Fibroblast of skin of scalp (primary cell): Measurements from ENCODE around the gene HOXA5.

Experiments
- DNase-seq: peaks from one replicate; pipeline ENCODE4 v3.0.0-alpha.2; 2013

Gene HOXA5

DNA sequence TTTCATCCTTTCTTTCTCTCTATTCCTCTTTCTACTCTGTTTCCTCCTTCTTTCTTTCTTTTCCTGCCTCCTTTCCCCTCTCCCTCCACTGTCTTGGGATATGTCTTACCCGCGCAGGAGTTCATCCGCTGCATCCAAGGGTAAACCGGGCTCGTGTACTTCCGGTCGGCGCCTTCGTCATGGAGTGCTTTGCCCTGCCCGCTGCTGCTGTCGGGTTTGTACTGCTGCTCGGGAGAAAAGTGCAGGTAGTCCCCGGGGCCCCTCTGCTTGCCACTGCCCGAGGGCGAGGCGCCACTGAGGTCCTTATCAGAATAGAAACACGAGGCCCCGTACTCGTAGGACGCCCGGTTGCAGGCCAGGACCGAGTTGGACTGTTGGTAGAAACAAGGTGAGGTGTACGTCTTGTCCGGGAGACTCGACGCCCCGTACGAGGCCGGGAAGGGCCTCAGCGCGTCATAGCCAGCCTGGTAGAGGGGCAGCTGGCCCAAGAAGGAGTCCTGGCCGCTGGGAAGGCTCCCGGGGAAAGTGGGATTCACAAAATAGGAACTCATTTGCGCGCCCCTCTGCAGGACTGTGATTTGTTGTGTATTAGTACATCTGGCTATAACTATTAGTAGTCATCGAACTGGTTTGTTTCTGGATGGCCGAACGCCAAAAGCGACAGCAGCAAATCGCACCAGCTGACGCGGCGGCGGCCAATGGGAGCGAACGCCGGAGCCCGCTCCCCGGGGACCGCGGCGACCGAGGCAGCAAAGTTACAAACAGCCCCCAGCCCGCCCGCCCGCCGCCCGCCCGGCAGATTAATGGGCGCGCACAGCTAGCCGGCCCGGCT is 3.9 kb upstream of the HOXA5 start, which contains the start of gene HOXA6:
Gene HOXA6, minus strand, starts transcription at position 576 of the 832 bp plus-strand sequence. Its CDS starts 25 bp downstream, at position 551.
- no peak for DNase-seq

DNA sequence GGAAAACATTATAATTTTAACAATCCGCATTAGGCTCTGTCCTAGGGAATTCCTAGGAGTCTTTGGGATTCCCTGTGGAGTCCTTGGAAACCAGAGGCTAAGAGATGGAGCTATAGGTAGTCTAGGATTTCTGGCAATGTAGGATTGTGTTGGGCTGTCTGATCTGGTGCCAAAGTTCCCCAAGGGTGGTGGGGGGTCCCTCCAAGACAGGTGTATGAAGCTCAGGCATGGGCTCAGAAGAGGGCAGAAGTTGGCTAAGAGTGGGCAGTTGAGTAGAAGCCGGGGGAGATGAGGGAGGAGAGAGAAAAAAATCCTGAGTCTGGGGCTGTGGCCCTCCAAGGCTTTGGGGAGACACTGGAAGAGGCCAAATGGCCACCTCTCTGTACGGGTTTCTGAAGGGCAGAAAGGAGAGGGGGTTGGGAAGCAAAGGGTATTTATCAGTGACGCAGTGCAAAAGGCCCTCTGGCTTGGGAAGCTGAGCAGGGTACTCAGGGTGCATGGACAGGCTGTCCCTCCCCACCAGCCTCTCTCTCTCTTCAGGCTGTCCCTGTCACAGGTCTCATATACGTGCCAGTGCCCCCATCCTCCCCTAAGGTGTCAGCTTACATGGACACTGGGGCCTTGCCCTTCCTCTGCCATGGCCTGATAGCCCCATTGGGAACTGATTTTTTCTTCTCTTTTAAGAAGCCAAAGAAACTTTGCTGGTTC is 3.2 kb upstream of the HOXA5 start:
- DNase-seq, result no peak

DNA sequence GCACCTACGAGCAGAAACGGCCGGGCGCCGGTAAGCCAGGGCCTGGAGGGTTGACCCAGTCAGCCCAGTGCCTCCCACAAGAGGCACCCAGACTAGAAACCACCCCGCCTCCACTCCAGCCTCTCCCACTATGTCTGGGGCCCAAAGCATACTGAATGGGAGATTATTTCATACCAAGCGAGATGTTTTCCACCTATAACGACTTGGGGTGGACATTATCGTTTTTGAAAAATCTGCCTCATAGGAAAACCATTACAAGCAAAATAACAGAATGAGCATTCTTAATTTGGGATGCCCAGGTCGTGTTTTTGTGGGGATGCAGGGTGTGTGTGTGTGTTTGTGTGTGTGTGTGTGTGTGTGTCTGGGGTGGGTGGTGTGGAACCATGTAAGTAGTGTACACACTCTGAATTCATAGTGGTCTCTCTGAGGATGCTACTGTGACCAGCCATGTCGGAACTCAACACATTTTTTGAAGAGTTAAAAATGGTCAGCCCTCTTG is 2.5 kb upstream of the HOXA5 start:
- no peak for DNase-seq

DNA sequence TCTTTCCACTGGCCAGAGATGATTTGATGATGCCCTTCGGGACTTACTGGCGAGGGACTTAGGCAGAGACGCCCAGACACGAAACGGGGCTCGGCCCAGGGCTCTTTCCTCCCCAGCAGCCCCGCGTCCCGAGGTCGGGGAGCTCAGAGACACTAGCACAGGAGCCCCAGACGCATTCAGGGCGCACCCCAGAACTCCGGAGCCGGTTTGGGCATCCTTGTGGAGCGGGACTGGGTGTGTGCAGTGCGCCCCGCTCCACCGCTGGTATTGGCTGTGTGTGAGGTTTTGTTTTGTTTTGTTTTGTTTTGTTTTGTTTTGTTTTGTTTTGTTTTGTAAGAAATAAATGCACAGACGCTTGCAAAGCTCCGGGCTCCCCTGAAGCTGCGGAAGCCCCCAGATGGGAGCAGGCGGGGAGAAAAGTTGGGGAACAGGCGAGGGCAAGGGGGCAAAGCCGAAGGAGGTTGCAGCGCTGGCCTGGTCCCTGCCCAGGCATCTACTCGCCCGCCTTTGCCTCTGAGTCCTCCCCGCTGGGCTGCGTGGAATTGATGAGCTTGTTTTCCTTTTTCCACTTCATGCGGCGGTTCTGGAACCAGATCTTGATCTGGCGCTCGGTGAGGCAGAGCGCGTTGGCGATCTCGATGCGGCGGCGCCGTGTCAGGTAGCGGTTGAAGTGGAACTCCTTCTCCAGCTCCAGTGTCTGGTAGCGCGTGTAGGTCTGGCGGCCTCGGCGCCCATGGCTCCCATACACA is 1.9 kb upstream of the HOXA5 start:
- DNase-seq, result no peak

DNA sequence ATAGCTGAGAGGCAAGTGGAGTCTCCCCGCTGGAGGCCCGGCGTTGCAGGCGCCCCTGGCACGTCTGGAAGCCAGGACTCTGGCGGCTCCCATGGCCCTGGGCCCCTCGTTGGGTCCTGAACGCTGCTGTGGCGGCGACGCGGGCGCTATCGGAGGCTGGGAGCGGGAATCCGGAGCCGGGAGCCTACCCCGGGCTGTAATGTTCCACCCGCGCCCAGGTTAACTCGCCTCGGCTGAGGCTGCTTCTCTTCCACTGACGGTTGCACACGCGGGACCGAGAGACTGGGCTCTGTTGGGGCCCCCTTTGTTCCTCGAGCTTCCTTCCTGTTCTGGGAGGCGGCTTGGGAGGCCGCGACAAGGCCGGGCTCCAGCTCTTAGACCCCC is 1.3 kb upstream of the HOXA5 start:
- no peak for DNase-seq

DNA sequence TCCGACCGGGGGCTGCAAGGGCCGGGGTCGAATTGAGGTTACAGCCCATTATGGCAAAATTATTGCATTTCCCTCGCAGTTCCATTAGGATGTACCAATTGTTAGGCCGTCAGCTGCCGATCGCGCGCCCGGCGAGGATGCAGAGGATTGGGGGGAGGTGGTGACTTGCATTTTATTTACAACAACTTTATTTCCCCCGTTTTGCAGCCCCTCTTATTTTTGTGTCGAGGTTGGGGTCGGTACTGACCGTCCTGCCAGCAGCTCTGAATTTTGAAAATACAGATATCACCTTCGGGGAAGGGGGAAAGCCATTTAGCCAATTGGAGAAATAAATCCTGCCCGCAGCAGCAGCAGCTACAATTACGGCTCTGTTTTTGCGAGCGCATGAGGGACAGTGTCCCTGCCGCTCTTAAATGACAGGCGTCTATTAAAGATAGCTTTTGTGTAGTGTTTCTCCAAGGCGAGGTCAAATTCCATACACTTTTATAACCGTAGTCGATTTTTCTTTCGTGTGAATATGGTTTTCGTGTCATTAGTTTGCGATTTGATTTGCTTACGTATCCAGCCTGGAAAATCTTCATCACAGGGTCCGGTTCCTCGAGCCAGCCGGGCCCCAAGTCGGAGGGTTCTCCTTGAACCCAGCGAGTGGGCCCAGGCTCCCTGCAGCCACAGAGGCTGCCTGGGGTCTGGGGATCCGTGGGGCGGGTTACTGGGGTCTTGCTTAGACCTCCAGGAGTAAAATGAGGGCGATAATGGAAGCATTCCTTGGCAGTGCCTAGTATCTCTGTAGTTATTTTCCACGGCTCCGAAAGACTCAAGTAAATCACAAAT is 684 bp upstream of the HOXA5 start:
- DNase-seq, result no peak

DNA sequence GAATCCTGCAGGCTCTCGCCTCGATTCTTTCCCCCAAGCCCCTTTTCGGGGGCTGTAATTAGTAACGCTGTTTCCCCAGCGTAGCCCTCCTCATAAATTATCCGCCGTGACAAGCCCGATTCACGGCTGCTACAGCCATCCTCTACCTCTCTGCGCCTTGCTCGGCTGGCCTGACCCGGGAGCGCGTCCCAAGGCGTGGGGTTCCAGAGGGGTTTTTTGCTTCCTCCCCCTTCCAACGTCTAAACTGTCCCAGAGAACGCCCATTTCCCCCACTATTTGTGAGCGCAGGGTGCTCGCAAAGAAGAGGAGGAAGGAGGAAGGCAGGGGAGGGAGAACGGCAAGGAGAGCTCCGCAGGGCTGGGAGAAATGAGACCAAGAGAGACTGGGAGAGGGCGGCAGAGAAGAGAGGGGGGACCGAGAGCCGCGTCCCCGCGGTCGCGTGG is 880 bp downstream of the HOXA5 start:
- DNase-seq, result no peak

DNA sequence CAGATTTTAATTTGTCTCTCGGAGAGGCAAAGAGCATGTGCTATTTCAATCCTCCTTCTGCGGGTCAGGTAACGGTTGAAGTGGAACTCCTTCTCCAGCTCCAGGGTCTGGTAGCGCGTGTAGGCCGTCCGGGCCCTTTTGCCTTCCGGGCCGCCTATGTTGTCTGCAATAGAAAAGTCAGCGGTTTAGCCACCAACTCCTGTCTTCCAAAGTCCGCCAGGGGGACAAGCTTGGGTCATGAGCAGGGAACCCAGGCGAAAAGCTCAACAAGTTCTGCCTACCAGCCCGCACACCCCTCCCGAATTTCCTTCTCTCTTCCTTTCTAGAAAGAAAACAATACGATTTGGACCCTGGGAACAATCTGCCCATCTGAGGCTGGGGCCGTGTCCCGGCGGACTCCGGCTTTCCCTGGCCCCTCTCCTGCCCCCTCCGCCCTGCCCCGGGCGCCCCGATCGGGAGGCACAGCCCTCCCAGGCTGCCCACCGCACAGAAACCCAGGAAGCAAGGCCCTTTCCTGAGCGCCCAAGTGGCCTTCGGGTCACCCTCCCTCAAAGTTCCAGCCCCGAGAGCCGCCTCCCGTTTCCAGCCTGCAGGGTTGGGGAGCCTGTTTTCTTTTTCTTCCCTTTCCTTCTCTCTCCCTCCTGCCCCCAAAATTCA is 1.4 kb downstream of the HOXA5 start:
- no peak for DNase-seq

DNA sequence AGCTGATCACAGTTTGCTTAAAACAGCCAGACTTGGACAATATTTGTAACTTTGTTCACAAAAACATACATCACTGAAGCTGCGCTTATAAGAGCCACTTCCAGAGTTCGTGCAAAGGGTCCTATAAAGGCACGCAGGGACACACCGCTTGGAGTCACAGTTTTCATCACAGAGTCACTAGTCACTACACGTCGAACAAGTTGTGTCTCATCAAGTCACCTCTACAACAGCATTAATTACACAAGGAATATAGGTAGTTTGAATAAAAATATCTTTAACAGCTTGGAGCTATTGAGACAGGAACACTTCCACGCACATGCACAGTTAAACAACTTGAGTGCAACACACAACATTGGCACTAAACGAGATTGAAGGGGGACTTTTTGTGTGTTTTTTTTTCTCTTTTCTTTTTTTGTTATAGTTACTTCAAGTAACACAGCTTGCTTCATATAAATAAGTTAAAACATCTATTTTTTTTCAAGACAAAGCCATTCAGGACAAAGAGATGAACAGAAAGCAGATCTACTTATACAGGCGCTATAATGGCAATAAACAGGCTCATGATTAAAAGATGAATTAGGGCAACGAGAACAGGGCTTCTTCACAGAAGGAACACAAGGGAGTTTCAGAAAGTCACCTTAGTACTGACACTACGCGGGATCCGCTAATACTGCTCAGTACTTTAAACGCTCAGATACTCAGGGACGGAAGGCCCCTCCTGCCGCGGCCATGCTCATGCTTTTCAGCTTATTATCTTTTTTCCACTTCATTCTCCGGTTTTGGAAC is 2.2 kb downstream of the HOXA5 start:
- DNase-seq, result no peak

DNA sequence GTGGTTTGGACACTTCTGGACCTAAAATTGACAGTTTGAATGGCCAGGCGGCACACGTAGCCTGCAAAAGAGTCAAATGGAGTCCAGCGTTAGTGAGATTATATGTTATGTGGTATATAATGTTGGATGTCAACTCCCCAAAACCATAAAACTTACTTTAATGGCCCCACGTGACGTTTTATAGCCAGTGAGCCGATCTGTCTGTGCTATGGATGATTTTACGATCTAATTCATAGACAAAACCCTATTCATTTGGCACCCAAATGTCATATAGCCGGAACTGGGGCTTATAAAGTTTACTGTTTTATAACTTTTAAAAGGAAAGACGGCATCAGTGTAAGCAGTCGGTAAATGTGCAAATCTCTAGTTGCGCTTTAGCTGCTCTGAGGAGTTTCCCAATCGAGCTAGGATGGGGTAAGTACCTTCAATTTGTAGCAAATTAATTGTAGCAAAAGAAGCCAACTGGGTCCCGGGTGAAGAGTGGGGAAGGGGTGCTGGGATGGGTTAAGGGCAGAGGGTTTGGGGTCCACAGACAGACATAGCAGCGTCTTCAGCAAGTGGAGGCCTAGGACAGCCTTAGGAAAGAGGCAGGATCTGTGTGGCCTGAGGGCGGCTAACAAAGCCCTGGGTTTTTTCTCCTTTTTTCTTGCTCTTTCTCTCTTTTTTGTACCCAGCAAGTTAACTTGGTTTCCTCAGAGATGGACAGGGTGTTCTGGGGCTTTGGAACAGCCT is 3.2 kb downstream of the HOXA5 start:
- DNase-seq, result no peak

DNA sequence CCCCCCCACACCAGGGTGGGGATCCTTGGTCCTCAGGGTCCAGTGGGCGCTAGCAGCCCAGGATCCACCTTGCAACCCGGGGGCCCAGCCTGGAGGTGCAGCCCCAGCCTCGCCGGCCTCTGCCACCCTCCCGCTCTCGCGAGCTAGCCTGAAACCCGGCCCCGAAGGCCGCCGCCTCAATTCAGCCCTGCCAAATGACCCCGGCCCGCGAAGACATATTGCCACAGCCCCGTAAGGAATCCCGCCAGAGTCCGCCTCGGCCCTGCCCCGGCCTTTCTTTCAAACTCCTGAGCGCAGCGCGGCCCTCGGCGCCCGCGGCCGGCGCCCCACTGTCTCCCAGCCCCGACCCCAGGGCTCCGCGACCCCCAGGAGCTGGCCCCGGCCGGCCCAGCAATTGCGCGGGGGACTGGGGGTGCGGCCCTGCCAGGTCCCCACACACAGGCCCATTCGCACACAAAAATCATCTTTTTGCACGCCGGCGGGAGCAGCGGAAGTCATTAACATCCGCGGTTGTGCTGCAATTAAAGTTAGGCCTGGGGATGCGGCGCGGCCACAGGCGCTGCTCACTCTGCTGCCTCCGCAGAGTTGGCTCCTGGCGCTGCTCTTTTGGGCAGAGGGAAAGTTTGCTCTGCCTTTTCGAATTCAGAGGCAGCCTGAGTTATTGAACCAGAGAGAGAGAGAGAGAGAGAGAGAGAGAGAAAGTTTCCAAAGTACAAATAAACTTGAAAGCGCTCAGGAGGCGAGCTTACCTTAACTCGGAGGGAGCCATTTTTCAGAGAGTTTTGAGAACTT is 4.0 kb downstream of the HOXA5 start:
- DNase-seq, result no peak

DNA sequence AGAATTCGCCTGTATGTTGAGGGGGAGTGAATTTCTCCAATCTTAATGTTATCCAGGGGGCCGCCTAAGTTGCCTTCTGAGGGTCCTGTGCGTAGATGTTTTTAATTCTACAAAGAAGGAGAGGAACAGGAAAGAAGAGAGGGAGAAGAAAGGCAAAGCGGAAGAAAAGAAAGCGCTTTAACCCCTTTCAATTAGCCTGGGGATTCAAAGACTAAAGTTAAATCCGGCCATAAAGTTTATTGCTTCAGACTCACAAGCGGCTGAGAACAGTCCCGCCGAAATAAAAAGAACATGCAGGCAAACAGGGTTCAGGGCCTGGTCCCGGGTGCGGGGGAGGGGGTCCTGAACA is 4.5 kb downstream of the HOXA5 start:
- no peak for DNase-seq

DNA sequence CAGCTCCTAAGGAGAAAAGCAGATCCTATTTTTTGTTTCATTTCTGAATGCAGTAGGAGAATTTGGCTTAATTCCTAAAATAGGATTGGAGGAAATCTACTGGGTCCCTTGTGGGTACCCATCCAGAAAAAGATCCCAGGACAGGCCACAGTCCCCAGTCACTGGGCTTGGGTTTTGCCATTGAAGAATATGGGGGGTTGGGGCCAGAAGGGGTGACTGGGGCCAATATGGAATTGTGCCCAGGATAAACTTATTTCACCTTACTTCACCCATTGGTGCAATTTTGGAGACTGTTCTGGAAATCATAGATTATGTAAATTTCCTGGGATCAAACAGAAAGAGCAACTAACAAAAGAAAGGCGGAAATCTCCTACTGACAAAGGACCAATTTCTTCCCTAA is 5.0 kb downstream of the HOXA5 start:
- DNase-seq, result no peak

DNA sequence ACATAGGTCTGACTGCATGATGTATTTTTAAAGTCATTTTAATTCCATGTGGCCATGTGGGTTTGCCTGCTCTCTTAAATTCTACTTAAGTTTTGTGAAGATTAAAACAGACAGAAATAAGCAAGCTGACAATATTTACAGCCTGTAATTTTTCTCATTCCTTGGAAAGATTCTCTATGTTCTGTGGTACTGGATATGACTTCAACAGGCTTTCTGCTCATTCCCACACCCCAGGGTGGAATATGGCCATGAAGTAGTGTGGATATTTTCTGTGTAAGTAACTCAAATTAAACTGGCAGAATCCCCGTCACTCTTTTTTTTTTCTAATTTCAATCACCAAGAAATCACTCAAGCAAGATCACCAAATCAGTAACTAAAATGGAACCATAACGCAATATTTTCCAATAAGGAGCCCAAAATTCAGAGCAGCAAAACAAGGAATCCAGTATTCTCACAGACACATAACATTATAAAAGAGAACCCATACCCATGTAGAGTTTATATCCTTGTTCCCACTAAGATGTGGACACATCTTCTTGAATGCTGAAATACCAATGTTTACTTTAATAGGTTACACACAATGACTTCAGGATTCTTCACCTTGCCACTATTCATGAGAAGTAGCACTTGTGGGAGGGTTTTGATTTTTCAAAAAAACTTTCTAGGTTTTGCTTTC is 5.7 kb downstream of the HOXA5 start:
- DNase-seq, result no peak

DNA sequence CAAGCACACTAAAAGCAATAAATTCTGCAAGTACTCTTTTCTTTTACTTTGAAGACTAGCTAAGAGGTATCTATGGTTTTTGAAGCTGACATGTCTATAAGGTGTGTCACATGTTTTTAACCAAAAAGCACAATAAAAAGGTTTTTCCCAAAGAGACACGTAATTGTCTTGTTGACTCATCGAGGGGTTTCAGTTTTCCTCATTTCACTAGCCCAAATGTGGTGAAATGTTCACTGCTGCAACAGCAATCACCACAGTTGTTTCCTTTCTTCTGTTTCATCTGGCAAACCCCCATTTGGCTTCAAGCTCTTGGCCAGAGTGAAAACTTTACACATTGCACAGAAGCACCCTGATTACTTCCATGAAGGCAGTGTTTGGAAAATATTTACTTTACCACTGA is 9.1 kb downstream of the HOXA5 start:
- DNase-seq, result no peak

DNA sequence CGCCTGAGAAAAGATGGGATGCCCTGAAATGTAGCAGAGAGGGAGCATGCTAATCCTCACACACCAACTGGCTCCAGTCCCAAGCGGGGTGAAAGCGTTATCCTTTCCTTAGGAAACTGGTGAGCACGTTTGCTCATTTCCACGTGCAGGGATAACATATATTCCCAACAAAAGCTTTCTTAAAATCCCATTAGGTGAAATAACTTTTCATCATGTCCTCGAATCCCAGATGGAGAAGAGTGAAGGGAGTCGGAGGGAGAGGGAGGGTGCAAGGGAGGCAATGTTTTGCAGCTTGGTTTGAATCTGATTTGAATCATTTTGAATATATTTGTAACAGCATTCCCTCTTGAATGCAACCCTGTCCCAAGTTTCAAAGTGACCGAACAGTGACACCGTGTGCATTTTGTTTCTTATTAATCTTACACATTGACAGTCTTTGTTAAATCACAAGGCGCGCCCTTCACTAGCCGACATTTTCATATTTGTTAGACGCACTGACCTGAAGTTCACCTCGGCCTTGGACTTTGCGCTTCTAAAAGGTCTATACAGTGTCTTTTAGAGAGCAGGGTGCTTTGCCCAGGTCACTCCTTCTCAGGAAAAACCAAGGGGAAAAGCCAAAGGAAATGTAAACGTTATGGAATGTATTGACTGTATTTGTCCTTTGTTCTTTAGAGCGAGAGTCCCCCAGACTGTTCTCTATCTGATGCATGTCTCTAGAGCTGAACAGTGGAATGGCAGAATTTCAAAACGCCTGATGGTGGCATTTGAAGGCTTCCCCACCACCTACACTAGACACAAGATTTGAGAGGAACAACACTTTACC is 9.9 kb downstream of the HOXA5 start:
- DNase-seq, result no peak

DNA sequence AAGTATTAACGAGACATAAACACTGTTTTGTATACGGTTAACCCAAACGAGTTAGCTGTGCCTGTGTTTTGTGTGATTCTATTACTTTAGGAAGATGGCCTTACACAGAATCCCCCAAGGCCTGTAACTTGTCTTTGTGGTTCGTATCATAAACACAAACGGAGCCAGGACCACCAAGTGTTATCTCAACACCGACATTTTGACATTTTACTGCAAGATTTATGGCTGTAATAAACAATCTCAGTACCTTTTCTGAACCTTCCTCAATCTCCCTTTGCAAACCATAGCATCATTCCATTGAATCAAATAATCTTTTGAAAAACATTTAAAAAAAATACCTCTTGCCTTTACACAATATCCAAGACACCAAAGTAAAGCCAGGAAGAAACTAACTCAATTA is 10.5 kb downstream of the HOXA5 start:
- DNase-seq, result no peak

DNA sequence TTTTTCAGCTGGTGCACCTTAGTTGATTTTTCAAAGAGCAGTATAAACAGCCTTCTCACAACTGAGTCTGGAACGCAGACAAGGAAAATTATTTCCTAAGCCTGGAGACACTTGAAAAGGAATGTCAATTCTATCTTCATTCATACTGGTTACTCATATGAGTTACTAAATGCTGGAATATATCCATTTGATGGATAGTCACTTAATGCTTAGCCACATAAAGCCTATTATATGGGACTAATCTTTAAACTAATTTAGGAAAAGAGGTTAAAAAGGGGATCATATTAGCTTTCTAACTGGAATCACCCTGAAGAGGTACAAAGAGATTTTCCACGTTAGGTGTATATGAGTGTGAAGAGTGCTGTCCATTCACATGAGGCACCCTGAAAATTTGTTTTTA is 11.3 kb downstream of the HOXA5 start:
- DNase-seq, result no peak
